ENCODE results near the gene SPHK1.

GRCh38 chr17:76351526-76352071 lies 32.8 kb upstream of the SPHK1 start:
- TF ChIP-seq CTCF (IDR thresholded peaks at IDR 0.05) (no peak), POLR2A (IDR thresholded peaks at IDR 0.05) (no peak)
